Measurements from ENCODE around the gene PPA1. TPM values are rescaled to one million over a fixed set of nuclear protein-coding genes. Genes with fewer than 3 reads are reported as not detected.
"Not testable (repeated sequence)": the region's sequence is repeated elsewhere in the genome, so short reads cannot be mapped to it uniquely, and the experiment has no call there.

PPA1 gene
- total RNA-seq, 1 donor from 2014 or later: 119 TPM

DNA sequence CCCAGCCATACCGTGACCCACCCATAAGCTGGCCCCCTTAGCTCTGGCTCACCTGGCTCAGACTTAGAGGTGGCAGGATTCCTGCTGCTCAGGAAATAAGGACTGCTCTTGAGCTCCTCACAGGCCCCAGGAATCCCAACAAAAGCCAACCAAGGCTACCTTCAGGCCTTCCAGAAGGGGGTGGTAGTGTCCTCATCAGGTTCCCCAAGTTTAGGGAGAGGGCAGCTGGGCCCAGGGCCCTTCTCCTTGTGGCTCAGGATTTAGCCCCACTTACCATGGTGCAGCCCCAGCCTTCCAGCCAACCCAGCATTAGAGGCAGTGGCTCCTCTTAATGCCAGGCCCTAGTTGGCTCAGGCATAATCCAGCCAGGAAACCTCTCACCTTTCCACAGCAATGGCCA, 27.0 kb upstream of the PPA1 start:
- no peak for DNase-seq (ENCODE audit: low spot score, unreplicated experiment)
- H3K9me3 Mint-ChIP-seq (ENCODE audit: low read depth): no peaks in the 10 kb centered on the region
- no peaks in the 10 kb centered on the region for H3K36me3 Mint-ChIP-seq (ENCODE audit: insufficient read depth)
- H3K27me3 Mint-ChIP-seq: peaks cover 7% of the 10 kb centered on the region
- no peak overlapping the region for H3K27ac Mint-ChIP-seq
- TF ChIP-seq, protein P1, sequence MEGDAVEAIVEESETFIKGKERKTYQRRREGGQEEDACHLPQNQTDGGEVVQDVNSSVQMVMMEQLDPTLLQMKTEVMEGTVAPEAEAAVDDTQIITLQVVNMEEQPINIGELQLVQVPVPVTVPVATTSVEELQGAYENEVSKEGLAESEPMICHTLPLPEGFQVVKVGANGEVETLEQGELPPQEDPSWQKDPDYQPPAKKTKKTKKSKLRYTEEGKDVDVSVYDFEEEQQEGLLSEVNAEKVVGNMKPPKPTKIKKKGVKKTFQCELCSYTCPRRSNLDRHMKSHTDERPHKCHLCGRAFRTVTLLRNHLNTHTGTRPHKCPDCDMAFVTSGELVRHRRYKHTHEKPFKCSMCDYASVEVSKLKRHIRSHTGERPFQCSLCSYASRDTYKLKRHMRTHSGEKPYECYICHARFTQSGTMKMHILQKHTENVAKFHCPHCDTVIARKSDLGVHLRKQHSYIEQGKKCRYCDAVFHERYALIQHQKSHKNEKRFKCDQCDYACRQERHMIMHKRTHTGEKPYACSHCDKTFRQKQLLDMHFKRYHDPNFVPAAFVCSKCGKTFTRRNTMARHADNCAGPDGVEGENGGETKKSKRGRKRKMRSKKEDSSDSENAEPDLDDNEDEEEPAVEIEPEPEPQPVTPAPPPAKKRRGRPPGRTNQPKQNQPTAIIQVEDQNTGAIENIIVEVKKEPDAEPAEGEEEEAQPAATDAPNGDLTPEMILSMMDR (IDR thresholded peaks at IDR 0.05; ENCODE audit: unreplicated experiment): no peak
- no peaks in the 10 kb centered on the region for H3K4me1 Mint-ChIP-seq (ENCODE audit: low read depth)
- no peak overlapping the region for H3K4me3 Mint-ChIP-seq (ENCODE audit: low read depth)

DNA sequence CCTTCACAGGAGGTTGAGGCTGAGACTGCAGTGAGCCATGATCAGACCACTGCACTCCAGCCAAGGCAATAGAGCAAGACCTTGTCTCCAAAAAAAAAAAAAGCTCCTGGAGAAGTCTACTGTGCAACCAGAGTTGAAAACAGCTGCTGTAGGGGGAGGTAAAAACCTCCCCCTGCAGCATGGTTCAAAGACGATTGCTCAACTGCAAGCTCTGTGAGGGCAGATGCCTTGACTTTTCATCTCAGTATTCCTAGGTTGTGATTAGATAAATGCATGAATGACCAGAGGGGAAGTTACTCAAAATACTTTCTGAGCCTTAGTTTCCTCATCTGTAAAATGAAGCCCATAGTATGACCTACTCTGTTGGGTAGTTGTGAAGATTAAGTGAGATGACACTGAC, 25.0 kb upstream of the PPA1 start:
- Mint-ChIP-seq H3K4me1 (ENCODE audit: low read depth) (peaks cover 1% of the 10 kb centered on the region), H3K36me3 (ENCODE audit: insufficient read depth) (no peaks in the 10 kb centered on the region), H3K27me3 (no peaks in the 10 kb centered on the region), H3K4me3 (ENCODE audit: low read depth) (no peak overlapping the region), H3K9me3 (ENCODE audit: low read depth) (no peaks in the 10 kb centered on the region), H3K27ac (no peak overlapping the region)
- no peak for DNase-seq (ENCODE audit: low spot score, unreplicated experiment)
- TF ChIP-seq, protein P1 (IDR thresholded peaks at IDR 0.05; ENCODE audit: unreplicated experiment): no peak

DNA sequence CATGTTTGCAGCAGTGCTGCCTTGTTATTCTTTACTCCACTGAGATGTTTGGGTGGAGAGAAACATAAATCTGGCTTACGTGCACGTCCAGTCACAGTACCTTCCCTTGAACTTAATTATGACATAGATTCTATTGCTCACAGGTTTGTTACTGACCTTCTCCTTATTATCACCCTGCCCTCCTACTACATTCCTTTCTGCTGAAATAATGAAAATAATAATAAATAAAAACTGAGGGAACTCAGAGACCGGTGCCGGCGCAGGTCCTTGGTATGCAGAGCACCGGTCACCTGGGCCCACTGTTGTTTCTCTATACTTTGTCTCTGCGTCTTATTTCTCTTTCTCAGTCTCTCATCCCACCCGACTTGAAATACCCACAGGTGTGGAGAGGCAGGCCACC, 24.6 kb upstream of the PPA1 start:
- H3K36me3 Mint-ChIP-seq (ENCODE audit: insufficient read depth); H3K9me3 Mint-ChIP-seq (ENCODE audit: low read depth); H3K4me1 Mint-ChIP-seq (ENCODE audit: low read depth); H3K4me3 Mint-ChIP-seq (ENCODE audit: low read depth); H3K27me3 Mint-ChIP-seq; DNase-seq (ENCODE audit: low spot score, unreplicated experiment): not testable (repeated sequence)
- H3K27ac Mint-ChIP-seq: peak overlapping the region; percentile 71

DNA sequence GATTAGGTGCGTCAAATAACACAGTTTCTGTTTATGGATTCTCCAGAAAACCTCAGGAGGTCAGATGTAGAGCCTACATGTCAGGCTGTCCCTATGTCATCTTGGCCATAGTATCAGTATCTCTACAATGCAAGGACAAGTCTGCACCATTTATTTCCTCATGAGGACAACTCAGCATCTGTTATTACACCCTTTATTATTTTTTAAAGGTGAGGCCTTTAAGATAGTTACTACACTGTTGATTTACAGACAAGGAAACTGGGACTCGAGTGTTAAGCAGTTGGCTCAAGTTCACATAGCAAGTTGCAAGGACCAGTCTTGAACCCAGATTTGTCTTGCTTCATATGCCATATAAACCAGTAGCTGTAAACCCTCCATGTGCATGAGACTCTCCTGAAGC, 23.2 kb upstream of the PPA1 start:
- no peaks in the 10 kb centered on the region for H3K9me3 Mint-ChIP-seq (ENCODE audit: low read depth)
- H3K27me3 Mint-ChIP-seq: no peaks in the 10 kb centered on the region
- no peak overlapping the region for H3K27ac Mint-ChIP-seq
- TF ChIP-seq, protein P1 (IDR thresholded peaks at IDR 0.05; ENCODE audit: unreplicated experiment): no peak
- no peak overlapping the region for H3K4me3 Mint-ChIP-seq (ENCODE audit: low read depth)
- DNase-seq (ENCODE audit: low spot score, unreplicated experiment): no peak
- peaks cover 1% of the 10 kb centered on the region for H3K4me1 Mint-ChIP-seq (ENCODE audit: low read depth)
- H3K36me3 Mint-ChIP-seq (ENCODE audit: insufficient read depth): no peaks in the 10 kb centered on the region

DNA sequence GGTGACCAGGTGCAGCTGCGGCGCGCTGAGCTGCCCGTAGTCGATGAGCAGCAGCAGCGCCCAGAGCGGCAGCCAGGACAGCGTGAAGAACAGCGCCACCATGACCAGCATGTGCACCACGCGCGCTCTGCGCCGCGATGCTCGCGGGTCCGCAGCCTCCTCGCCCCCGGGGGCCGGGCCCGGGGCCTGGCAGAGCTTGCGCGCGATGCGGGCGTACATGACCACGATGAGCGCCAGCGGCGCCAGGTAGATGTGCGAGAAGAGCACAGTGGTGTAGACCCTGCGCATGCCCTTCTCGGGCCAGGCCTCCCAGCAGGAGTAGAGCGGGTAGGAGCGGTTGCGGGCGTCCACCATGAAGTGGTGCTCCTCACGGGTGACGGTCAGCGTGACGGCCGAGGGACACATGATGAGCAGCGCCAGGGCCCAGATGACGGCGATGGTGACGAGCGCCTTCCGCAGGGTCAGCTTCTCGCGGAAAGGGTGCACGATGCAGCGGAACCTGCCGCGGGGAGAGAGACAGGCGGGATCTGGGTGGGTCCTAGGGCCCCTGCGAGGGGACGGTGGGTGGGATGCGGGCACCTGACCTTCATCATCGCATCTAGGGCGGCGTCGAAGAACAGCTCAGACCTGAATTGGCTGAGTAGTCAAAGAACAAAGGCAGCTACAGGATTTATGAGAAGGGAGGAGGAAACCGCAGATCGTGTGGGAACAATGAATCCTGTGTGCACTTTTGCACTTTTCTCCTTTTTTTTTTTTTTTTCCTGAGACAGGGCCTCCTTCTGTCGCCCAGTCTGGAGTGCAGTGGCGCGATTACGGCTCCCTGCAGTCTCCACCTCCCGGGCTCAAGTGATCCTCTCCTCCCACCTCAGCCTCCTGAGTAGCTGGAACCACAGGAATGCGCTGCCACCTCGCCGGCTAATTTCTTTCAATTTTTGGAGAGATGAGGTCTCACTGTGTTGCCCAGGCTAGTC, 22.4 kb upstream of the PPA1 start:
- TF ChIP-seq, protein P1 (IDR thresholded peaks at IDR 0.05; ENCODE audit: unreplicated experiment): no peak
- no peaks in the 10 kb centered on the region for H3K27me3 Mint-ChIP-seq
- DNase-seq (ENCODE audit: low spot score, unreplicated experiment): no peak
- no peak overlapping the region for H3K27ac Mint-ChIP-seq
- no peaks in the 10 kb centered on the region for H3K36me3 Mint-ChIP-seq (ENCODE audit: insufficient read depth)
- H3K4me3 Mint-ChIP-seq (ENCODE audit: low read depth): no peak overlapping the region
- peaks cover 1% of the 10 kb centered on the region for H3K4me1 Mint-ChIP-seq (ENCODE audit: low read depth)
- H3K9me3 Mint-ChIP-seq (ENCODE audit: low read depth): no peaks in the 10 kb centered on the region
